Ramos (cell line): Measurements from ENCODE around the gene CLDN6.

Experiments
- in situ Hi-C: fragments of 300-500 bp; cut with MboI; formaldehyde crosslinking; loops from one replicate; pipeline ENCODE4 v1.14.3; 2022; ENCODE audit warnings: low sequenced_read_pairs; ENCODE audit not compliant: unreplicated experiment

CLDN6 gene

GRCh38 chr16:3015865-3016521 lies 2.0 kb downstream of the CLDN6 start:
- in situ Hi-C loops, result no loop called here

GRCh38 chr16:3014971-3015370 lies 3.0 kb downstream of the CLDN6 start:
- in situ Hi-C loops, result no loop called here

- in situ Hi-C loops, result no loop called here
Measured at GRCh38 chr16:3013998-3014690, 3.8 kb downstream of the CLDN6 start.

GRCh38 chr16:3013491-3013951 lies 4.5 kb downstream of the CLDN6 start:
- in situ Hi-C loops, result no loop called here

- in situ Hi-C loops, result no loop called here
Measured at GRCh38 chr16:3012828-3013420, 5.1 kb downstream of the CLDN6 start, which contains the start of gene CLDN9. TSS of gene CLDN9 (plus strand) at chr16:3012923. CDS start at chr16:3013363, 440 bp downstream.

GRCh38 chr16:3012246-3012645 lies 5.7 kb downstream of the CLDN6 start:
- in situ Hi-C loops, result no loop called here

GRCh38 chr16:3010510-3010909 lies 7.5 kb downstream of the CLDN6 start:
- in situ Hi-C loops, result no loop called here

GRCh38 chr16:3009568-3010390 lies 8.2 kb downstream of the CLDN6 start:
- in situ Hi-C loops, result no loop called here

- in situ Hi-C loops, result no loop called here
Measured at GRCh38 chr16:3008690-3009037, 9.3 kb downstream of the CLDN6 start.

GRCh38 chr16:3007957-3008689 lies 9.9 kb downstream of the CLDN6 start:
- in situ Hi-C loops, result no loop called here

GRCh38 chr16:3007059-3007956 lies 10.7 kb downstream of the CLDN6 start:
- in situ Hi-C loops, result no loop called here

- in situ Hi-C loops, result no loop called here
Measured at GRCh38 chr16:3004781-3005284, 13.2 kb downstream of the CLDN6 start.

GRCh38 chr16:3004319-3004718 lies 13.7 kb downstream of the CLDN6 start:
- in situ Hi-C loops, result no loop called here

- in situ Hi-C loops, result no loop called here
Measured at GRCh38 chr16:3003582-3004270, 14.3 kb downstream of the CLDN6 start.

- in situ Hi-C loops, result no loop called here
Measured at GRCh38 chr16:3001316-3001715, 16.7 kb downstream of the CLDN6 start.

GRCh38 chr16:3000540-3000939 lies 17.4 kb downstream of the CLDN6 start:
- in situ Hi-C loops, result no loop called here

- in situ Hi-C loops, result no loop called here
Measured at GRCh38 chr16:2999929-3000328, 18.1 kb downstream of the CLDN6 start.

- in situ Hi-C loops, result no loop called here
Measured at GRCh38 chr16:2996298-2996697, 21.7 kb downstream of the CLDN6 start.
